AML-193 (cell line): ENCODE data around the gene NT5DC4.

Source experiments
- DNase-seq, 2 experiments: peaks; one replicate each; lab custom pipeline; 2025; lab: John Stamatoyannopoulos, UW

NT5DC4 gene

DNA sequence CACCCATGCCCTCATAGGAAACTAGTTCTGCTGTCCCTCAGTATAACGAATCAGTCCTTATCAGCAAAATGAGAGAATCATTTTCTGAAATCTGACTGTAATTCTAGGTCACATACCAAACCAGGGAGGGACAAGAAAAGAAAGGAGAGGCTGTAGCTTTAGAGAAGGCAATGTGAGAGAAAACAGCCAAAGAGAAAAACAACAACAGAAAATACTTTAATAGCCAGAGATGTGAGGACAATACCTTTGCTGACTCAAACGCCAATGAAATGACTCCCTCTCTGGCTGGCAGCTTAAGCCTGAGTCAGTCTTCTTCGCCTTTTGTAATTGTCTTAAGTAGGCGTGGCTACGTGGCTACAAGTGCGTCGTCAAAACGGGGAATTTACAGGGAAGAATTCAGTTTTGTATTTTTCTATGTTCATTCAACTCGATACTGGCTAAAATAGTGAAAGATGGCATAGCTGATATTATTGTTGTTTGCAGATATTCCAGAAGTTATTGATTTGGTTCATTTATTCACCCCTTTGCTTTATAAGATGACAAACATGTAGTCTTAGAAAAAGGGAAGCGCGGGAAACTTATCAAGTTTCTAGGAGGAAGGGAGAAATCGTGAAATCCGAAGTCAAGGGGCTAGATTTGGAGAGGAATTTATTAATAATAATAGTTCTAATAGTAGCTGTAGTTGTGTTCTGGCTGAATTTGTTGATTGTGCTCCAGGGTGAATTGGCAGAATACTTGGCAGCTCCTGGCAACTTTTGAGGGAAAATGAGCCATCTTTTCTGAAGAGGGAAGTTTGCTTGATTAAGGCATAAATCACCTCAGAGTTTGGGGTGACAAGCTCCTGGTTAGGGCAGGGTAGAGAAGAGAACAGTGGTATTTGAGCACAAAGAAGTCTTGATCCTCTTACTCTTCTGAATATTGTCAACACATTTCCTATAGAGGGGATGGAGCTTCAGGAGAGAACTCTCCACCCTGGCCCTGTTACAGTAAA is 63.7 kb downstream of the NT5DC4 start, which contains the start of gene IL1A:
TSS of gene IL1A (minus strand) at position 295 of the 991 bp plus-strand sequence. CDS start 723 bp downstream, outside the sequence.
- no peak for DNase-seq

DNA sequence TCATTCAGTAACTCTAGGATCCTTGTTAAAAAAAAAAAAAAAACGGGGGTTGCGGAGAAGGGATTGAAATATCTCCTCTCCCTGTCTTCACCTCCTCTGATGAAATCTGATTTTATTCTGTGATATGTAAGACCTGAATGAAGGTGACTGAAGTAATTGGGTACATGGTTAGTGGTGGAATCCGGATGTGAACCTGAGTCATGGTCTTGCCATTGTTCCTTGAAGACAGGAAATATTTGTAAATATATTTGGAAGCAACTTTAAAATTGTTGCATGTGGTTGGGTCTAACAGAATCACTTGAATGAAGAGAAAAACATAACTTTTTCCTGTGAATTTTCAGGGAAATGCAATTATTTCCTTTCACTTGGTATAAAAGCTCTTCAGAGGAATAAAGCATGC is 66.5 kb downstream of the NT5DC4 start:
- no peak for DNase-seq

DNA sequence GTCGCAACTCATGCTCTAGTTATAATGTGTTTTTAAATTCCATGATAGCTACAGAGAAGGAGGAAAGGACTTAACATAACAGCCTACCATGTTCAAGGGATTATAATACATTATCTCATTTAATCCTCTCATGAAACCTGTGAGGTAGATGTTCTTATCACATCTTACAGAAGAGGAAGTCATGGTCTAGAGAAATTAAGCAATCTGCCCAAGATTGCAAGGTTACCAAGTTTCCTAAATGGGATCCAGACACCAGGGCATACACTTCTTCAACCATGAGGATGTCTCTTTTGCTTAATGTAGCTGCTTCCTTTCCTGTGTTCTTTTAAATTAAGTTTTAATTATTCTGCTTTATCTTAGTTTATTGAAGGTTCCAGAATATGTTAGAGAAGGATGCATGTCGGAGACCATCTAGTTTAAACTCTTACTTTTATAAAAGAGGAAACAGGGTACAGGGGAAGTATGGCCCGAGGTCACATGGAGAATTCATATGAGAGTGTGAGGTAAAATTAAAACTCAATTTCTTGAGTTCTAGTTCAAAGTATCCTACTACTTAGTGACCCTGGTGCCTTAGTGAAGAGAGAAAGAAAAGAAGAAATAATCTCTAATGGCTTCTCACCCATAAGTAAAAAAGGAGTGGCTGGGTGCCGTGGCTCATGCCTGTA is 67.0 kb downstream of the NT5DC4 start:
- peak; percentile 80 to 81 for DNase-seq

DNA sequence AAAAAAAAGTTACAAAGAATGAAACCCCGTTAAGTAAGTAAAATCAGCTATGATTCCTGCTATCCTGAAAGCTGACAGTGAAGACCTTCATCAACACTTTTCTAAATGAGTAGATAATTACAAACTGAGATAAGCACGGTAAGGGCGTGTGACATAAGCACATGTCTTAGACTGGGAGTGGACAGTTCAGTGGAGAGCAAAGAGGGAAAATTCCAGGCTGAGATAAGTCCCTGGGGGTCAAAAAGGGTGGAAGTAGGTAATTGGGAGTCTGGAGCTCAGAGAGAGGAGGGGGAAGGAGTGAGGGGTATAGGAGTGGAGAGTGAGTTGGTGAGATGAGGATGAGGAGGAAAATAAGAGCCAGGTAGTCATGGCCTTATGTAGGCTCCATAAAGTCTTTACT is 67.8 kb downstream of the NT5DC4 start:
- no peak for DNase-seq
